Epithelial cell of esophagus (primary cell): Measurements from ENCODE around the gene PNP.
A peak's percentile ranks its signal among the peaks of the same experiment; 100 is the strongest.

ENCODE experiments used
- DNase-seq: peaks from one replicate; pipeline ENCODE4 v3.0.0; 2010; ENCODE audit warnings: low read depth
- H3K4me3 ChIP-seq: 2 replicates; pipeline ENCODE4 v1.5.1; 2011; ENCODE audit warnings: mild to moderate bottlenecking, low read length, control low read depth
- TF ChIP-seq, protein P1 (sequence below): IDR thresholded peaks from 2 replicates; pipeline ENCODE4 v1.5.1; 2011; ENCODE audit warnings: low read depth, mild to moderate bottlenecking, low read length, control low read depth, inconsistent platforms; ENCODE audit not compliant: insufficient read depth; ENCODE audit errors: missing control alignments

The PNP gene

DNA sequence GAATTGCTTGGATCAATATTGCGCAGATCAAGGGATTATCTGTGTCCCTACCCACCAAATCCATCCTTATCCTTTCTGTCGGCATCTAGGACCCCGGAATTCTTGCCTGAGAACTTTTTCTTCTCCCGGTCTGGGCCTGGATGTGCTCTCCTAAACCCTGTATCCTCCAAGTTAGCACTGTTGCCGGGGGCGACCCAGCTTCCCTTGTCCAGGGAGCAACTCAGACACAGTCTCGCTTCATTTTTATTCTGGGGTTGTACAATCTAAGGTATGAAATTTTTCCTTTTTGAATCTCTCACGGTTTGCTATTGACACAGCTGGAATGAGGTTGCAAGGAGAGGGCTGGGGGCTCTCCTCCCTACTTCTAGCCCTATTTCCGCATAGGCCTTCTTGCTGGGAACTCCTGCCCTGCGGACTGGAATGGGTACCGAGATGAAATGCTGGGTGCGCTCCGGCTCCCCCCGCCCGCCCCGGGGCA is 403 bp upstream of the PNP start:
- H3K4me3 ChIP-seq = peak overlapping the region; percentile 95
- no peak for DNase-seq
- TF ChIP-seq, protein P1, sequence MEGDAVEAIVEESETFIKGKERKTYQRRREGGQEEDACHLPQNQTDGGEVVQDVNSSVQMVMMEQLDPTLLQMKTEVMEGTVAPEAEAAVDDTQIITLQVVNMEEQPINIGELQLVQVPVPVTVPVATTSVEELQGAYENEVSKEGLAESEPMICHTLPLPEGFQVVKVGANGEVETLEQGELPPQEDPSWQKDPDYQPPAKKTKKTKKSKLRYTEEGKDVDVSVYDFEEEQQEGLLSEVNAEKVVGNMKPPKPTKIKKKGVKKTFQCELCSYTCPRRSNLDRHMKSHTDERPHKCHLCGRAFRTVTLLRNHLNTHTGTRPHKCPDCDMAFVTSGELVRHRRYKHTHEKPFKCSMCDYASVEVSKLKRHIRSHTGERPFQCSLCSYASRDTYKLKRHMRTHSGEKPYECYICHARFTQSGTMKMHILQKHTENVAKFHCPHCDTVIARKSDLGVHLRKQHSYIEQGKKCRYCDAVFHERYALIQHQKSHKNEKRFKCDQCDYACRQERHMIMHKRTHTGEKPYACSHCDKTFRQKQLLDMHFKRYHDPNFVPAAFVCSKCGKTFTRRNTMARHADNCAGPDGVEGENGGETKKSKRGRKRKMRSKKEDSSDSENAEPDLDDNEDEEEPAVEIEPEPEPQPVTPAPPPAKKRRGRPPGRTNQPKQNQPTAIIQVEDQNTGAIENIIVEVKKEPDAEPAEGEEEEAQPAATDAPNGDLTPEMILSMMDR = no peak

DNA sequence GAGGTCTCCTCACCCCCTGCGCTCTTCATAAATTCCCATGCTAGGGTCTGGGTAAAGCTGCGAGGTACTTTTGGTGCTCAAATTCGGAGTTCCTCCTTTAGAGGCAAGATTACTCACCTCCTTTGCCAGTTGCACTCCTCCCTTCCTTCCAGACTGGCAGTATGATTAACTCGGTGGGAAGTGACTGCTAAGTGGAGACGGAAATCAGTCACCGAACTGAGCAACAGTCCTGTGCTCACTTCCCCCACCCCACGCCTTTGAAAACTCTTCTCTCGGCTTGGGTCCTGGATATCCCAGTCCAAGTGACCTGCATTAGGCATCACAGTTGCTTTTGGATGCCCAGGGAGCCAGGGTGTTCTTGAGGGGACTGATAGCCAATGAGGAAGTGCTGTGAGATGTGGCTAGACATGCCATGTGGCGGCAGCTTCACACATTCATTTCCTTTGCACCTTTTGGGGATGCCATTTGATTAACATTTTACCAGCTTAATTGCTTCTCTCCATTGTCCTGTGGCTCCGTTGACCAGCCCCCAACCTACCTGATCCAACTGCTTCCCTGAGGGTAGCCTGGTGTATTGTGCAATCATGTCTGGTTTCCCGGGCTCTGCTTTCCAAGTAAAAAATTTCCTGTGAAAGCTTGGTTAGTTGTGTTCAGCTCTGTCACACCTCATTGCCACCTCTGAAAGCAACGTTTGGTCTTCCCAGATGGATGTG is 840 bp downstream of the PNP start:
- H3K4me3 ChIP-seq = peak overlapping the region; percentile 95
- DNase-seq = peak; percentile 94
- TF ChIP-seq, protein P1 = no peak

DNA sequence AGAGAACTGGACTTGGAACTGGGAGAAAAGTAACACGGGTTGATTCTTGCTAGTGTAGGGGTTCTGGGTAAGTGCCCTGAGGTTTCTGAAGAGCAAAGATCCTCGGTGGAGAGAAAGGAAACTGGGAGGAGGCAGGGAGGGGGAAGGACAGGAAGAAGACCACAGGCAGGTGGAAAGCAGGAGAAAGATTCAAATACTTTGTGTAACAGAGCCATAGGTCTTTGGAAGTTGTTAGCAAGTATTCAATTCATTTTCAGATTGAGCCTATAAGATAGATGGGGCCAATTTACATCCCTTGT is 1.3 kb downstream of the PNP start:
- TF ChIP-seq, protein P1 = no peak
- H3K4me3 ChIP-seq = peak overlapping the region; percentile 95
- DNase-seq = no peak

DNA sequence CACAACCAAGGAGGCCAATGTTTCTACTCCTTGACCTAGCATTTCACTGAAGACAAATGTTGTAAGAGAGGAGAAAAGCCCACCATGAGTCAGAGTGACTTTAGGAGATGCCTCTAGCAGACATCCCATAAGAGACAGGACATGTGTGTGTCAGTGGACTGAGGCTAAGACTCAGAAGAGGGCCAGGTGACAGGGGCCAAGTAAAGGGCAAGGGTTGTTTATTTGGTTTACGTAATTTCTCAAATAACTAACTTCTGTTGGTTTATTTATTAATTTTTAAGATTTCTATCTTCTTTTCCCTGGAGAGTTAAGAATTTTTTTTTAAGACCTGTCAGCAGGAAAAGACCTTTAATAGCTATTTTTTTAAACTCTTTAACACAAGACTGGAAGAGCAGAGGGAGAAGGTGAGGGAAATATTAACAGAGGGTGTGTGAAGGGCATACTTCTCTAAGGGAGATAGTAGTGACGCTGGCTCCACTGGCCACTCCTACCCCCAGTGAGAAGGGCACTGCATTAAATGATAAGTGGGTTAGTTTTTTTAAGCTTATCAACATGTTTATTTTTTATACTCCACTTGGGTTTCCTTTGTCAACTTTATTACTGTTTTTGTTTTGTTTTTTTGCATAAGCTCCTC is 3.4 kb downstream of the PNP start:
- DNase-seq = no peak
- H3K4me3 ChIP-seq = no peak overlapping the region
- TF ChIP-seq, protein P1 = no peak

DNA sequence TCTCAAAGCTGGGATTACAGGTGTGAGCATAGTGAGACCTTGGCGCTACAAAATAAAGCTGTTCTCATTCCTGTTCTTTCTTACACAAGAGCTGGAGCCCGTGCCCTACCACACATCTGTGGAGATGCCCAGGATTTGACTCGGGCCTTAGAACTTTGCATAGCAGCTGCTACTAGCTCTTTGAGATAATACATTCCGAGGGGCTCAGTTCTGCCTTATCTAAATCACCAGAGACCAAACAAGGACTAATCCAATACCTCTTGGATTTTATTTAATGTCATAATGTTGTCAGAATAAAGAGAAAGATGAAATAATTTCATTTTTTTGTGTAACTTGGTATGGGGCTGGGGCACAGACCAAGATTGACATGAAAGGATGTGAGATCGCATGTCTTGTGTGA is 7.6 kb downstream of the PNP start:
- no peak for DNase-seq
- TF ChIP-seq, protein P1 = no peak
- H3K4me3 ChIP-seq = no peak overlapping the region

DNA sequence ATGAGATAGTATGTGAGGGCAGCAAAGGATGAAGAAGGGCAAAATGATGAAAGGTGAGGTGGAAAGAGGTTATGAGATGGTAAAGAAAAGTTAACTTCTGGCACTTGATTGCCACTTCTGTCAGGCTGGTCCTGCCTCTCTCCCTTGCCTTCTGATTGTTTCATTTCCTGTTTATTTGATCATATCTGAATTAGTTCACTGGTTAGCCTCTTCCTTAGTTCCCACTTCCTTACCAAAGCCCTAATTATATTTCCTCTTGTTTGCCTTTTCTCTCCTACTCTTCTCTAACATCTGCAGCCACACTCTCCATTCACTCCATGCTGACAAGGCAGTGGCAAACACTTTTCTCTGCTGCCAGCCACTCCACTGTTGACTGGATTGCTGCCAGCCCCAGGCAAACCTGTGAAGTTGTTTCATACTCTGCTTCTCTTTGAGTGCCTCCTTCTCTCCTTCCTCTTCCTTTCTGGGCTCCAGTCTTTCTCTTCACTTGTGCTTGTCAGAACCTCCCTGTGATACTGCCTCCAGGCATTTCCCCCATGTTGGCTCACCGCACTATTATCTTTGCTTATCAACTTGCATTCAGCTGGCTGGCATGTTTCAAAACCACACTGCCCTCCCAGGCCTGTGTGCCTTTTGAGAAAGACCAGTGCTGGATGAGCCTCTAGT is 8.1 kb downstream of the PNP start:
- peak; percentile 11 for DNase-seq
- H3K4me3 ChIP-seq = no peak overlapping the region

More for the DNA sequence above, 8.1 kb downstream of the PNP start:
- TF ChIP-seq, protein P1 = no peak
